GM19467 (cell line): ENCODE measurements around the gene COL23A1.

Source experiments
- ATAC-seq: cut with Tn5 transposase; IDR thresholded peaks from one replicate; pipeline ENCODE4 v1.9.1; 2021; ENCODE audit warnings: mild to moderate bottlenecking, moderate library complexity; ENCODE audit not compliant: unreplicated experiment

Gene COL23A1

GRCh38 chr5:178221282-178221681, 368.9 kb downstream of the COL23A1 start:
- no peak for ATAC-seq

GRCh38 chr5:178218827-178219226, 371.4 kb downstream of the COL23A1 start:
- no peak for ATAC-seq

GRCh38 chr5:178218237-178218776, 371.9 kb downstream of the COL23A1 start:
- no peak for ATAC-seq

GRCh38 chr5:178216779-178217178, 373.4 kb downstream of the COL23A1 start:
- no peak for ATAC-seq

- no peak for ATAC-seq
Measured at GRCh38 chr5:178216088-178216534, 374.1 kb downstream of the COL23A1 start.

GRCh38 chr5:178215280-178216002, 374.8 kb downstream of the COL23A1 start:
- no peak for ATAC-seq

- no peak for ATAC-seq
Measured at GRCh38 chr5:178214160-178214803, 375.9 kb downstream of the COL23A1 start.

- no peak for ATAC-seq
Measured at GRCh38 chr5:178213748-178214151, 376.4 kb downstream of the COL23A1 start.

GRCh38 chr5:178213003-178213461, 377.2 kb downstream of the COL23A1 start:
- no peak for ATAC-seq

- ATAC-seq = no peak
Measured at GRCh38 chr5:178212241-178213002, 377.8 kb downstream of the COL23A1 start.

GRCh38 chr5:178211095-178212048, 378.8 kb downstream of the COL23A1 start:
- no peak for ATAC-seq

GRCh38 chr5:178210686-178211085, 379.5 kb downstream of the COL23A1 start:
- ATAC-seq = no peak

- ATAC-seq = no peak
Measured at GRCh38 chr5:178210073-178210535, 380.1 kb downstream of the COL23A1 start.

- ATAC-seq = no peak
Measured at GRCh38 chr5:178209334-178210072, 380.7 kb downstream of the COL23A1 start.

GRCh38 chr5:178208540-178209227, 381.5 kb downstream of the COL23A1 start:
- no peak for ATAC-seq

- ATAC-seq = no peak
Measured at GRCh38 chr5:178207917-178208280, 382.3 kb downstream of the COL23A1 start.

- no peak for ATAC-seq
Measured at GRCh38 chr5:178207183-178207916, 382.8 kb downstream of the COL23A1 start.
